Kidney epithelial cell (primary cell): Measurements from ENCODE around the gene MT1E. TPM values are rescaled to one million over a fixed set of nuclear protein-coding genes. Genes with fewer than 3 reads are reported as not detected.
A peak's percentile ranks its signal among the peaks of the same experiment; 100 is the strongest.
"Not testable (repeated sequence)": the region's sequence is repeated elsewhere in the genome, so short reads cannot be mapped to it uniquely, and the experiment has no call there.

Source experiments
- DNase-seq: peaks from one replicate; pipeline ENCODE4 v3.0.0-alpha.2; 2010; ENCODE audit warnings: low read depth
- H3K27me3 ChIP-seq: 2 replicates; pipeline ENCODE4 v1.6.0; 2011; ENCODE audit warnings: low read length; ENCODE audit not compliant: control insufficient read depth, insufficient read depth
- H3K36me3 ChIP-seq: 2 replicates; pipeline ENCODE4 v1.5.1; 2011; ENCODE audit warnings: low read length; ENCODE audit not compliant: control insufficient read depth, insufficient read depth
- H3K4me3 ChIP-seq: 2 replicates; pipeline ENCODE4 v1.5.1; 2011; ENCODE audit warnings: low read depth, mild to moderate bottlenecking, control low read depth, low read length
- total RNA-seq: library from RNA; depleted of rRNA; stranded (reverse); fragments of >200 nt; gene quantifications from 2 replicates; pipeline ENCODE4 v1.2.3, GENCODE V29; 2015
- TF ChIP-seq, protein P1 (sequence below): IDR thresholded peaks from 2 replicates; pipeline ENCODE4 v1.5.1; 2011; ENCODE audit warnings: mild to moderate bottlenecking, moderate library complexity, low read length, control low read depth, inconsistent platforms; ENCODE audit not compliant: insufficient read depth, poor library complexity, severe bottlenecking

The MT1E gene
- total RNA-seq, 1 donor from 2014 or later: 110 TPM

DNA sequence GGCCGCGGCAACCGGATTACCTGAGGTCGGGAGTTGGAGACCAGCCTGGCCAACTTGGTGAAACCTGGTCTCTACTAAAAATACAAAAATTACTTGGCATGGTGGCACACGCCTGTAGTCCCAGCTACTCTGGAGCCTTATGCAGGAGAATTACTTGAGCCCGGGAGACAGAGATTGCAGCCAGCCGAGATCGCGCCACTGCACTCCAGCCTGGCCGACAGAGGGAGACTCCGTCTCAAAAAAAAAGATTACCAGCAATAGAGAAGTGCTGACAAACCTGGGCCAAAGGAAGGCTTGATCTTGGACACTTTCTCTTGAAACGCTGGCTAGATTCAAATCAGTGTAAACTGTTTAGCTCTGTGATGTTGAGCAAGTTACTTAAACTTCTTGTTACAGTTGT is 48.3 kb downstream of the MT1E start:
- Histone ChIP-seq H3K27me3 (peaks cover 32% of the 10 kb centered on the region), H3K36me3 (no peaks in the 10 kb centered on the region), H3K4me3 (no peak overlapping the region)
- TF ChIP-seq, protein P1, sequence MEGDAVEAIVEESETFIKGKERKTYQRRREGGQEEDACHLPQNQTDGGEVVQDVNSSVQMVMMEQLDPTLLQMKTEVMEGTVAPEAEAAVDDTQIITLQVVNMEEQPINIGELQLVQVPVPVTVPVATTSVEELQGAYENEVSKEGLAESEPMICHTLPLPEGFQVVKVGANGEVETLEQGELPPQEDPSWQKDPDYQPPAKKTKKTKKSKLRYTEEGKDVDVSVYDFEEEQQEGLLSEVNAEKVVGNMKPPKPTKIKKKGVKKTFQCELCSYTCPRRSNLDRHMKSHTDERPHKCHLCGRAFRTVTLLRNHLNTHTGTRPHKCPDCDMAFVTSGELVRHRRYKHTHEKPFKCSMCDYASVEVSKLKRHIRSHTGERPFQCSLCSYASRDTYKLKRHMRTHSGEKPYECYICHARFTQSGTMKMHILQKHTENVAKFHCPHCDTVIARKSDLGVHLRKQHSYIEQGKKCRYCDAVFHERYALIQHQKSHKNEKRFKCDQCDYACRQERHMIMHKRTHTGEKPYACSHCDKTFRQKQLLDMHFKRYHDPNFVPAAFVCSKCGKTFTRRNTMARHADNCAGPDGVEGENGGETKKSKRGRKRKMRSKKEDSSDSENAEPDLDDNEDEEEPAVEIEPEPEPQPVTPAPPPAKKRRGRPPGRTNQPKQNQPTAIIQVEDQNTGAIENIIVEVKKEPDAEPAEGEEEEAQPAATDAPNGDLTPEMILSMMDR: peak; percentile 69
- no peak for DNase-seq

DNA sequence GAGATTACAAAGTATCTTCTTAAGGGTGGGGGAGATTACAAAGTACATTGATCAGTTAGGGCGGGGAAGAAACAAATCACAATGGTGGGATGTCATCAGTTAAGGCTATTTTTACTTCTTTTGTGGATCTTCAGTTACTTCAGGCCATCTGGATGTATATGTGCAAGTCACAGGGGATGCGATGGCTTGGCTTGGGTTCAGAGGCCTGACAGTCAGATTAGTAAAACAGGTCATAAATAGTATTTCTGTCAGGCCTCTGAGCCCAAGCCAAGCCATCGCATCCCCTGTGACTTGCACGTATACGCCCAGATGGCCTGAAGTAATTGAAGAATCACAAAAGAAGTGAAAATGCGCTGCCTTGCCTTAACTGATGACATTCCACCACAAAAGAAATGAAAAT is 49.0 kb downstream of the MT1E start:
- not testable (repeated sequence) for H3K4me3 ChIP-seq, H3K36me3 ChIP-seq, DNase-seq
- H3K27me3 ChIP-seq: peaks cover 26% of the 10 kb centered on the region

DNA sequence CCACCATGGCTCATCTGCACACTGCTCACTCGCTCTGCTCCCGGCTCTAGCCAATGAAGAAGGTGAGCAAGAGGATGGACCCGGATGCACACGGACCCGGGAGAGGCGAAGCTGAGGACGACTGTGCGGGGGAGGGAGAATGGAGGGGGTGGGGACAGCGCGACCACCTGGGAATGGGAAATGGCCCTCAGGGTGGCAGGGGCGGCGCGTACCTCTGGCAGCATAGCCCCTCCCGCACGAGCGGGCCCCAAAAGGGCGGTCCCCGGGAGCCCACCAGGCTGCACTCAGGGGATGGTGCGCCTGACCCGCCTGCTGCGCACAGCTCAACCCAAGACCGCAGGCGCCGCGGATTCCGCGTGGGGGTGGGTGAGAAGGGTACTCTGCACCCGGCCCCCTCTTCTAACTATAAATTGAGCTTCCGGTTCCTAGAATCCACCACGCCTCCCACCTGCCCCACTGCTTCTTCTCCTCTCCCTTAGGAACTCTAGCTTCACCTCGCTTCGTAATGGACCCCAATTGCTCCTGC is 50.2 kb downstream of the MT1E start:
- TF ChIP-seq, protein P1: no peak
- peak overlapping the region; percentile 28 for H3K4me3 ChIP-seq
- no peaks in the 10 kb centered on the region for H3K36me3 ChIP-seq
- DNase-seq: no peak
- H3K27me3 ChIP-seq: peaks cover 14% of the 10 kb centered on the region

Other genes starting within 250 kb of the MT1E start
- 131 and 133 TPM in 2 replicates for gene AMFR, start 200.2 kb upstream of the MT1E start, total RNA-seq
- gene NUDT21, start 174.4 kb upstream of the MT1E start, total RNA-seq: 59.8 and 89.7 TPM in 2 replicates
- 41.3 and 75.8 TPM in 2 replicates for gene OGFOD1, start 174.2 kb upstream of the MT1E start, total RNA-seq
- 27.9 and 34.2 TPM in 2 replicates for gene BBS2, start 105.8 kb upstream of the MT1E start, total RNA-seq
- not detected in 2 replicates for gene MT4, start 60.7 kb upstream of the MT1E start, total RNA-seq
- not detected in 2 replicates for gene MT3, start 36.3 kb upstream of the MT1E start, total RNA-seq
- 139 and 338 TPM in 2 replicates for gene MT2A, start 17.2 kb upstream of the MT1E start, total RNA-seq
- gene MT1M, start 6.9 kb downstream of the MT1E start, total RNA-seq: 1.9 and 4.3 TPM in 2 replicates
- gene MT1A, start 12.9 kb downstream of the MT1E start, total RNA-seq: not detected in 2 replicates
- not detected in 2 replicates for gene MT1B, start 26.1 kb downstream of the MT1E start, total RNA-seq
- 7.9 and 9.4 TPM in 2 replicates for gene MT1F, start 32.2 kb downstream of the MT1E start, total RNA-seq
- 0.75 and 14.8 TPM in 2 replicates for gene MT1G, start 42.3 kb downstream of the MT1E start, total RNA-seq
- not detected in 2 replicates for gene MT1H, start 44.0 kb downstream of the MT1E start, total RNA-seq
- gene MT1X, start 56.7 kb downstream of the MT1E start, total RNA-seq: 18.1 and 19.6 TPM in 2 replicates
- gene NUP93, start 104.3 kb downstream of the MT1E start, total RNA-seq: 60.2 and 65.9 TPM in 2 replicates
- 0.08 TPM in 1 of 2 replicates, not detected in the other for gene SLC12A3, start 239.4 kb downstream of the MT1E start, total RNA-seq